GM12801 (cell line): ENCODE data around the gene VANGL2.

Source experiments
- TF ChIP-seq, protein P1 (sequence below): IDR thresholded peaks from one replicate; pipeline ENCODE4 v1.5.1; 2011; ENCODE audit warnings: control low read depth; ENCODE audit not compliant: insufficient read length; ENCODE audit errors: extremely low read depth

VANGL2 gene

GRCh38 chr1:160400223-160400645 is at the start of gene VANGL2:
Gene VANGL2 (plus strand): TSS chr1:160400564. CDS start chr1:160415838, 15,274 bp downstream.
- TF ChIP-seq, protein P1, sequence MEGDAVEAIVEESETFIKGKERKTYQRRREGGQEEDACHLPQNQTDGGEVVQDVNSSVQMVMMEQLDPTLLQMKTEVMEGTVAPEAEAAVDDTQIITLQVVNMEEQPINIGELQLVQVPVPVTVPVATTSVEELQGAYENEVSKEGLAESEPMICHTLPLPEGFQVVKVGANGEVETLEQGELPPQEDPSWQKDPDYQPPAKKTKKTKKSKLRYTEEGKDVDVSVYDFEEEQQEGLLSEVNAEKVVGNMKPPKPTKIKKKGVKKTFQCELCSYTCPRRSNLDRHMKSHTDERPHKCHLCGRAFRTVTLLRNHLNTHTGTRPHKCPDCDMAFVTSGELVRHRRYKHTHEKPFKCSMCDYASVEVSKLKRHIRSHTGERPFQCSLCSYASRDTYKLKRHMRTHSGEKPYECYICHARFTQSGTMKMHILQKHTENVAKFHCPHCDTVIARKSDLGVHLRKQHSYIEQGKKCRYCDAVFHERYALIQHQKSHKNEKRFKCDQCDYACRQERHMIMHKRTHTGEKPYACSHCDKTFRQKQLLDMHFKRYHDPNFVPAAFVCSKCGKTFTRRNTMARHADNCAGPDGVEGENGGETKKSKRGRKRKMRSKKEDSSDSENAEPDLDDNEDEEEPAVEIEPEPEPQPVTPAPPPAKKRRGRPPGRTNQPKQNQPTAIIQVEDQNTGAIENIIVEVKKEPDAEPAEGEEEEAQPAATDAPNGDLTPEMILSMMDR, result no peak

DNA sequence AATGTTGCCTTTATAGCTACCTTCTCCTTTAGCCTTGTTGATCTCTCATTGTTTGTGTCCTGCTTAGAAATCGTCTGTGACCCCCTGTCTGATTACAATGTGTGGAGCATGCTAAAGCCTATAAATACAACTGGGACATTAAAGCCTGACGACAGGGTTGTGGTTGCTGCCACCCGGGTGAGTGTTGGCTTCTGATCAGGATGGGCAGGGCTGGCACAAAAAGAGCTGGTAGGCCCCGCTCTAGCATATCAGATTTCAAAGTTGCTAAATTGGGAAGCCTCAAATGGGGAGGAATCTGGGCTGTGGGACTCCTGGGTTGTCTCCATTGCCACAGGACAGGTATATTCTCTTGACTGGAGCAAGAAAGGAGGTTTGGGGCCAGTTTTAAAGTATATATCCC is 48.7 kb upstream of the VANGL2 start:
- TF ChIP-seq, protein P1, result no peak

DNA sequence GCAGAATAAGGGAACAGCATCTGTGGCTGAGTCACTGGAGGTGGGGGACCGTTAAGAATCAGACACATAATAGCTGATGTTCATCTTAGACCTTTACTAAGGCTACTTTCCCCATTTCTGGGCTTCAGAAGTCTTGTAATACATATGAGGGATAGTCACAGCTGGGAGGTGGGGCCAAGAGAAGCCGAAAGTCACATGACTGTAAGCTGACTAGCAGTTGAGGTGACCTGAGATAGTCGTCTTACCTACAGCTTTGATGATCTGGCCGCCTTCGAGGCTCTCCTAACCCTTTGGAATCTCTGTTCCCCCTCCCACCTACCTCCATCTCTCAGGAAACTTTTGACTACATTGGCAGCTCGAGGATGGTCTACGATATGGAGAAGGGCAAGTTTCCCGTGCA is 47.8 kb upstream of the VANGL2 start:
- TF ChIP-seq, protein P1, result no peak

GRCh38 chr1:160353223-160353622 is 47.1 kb upstream of the VANGL2 start:
- TF ChIP-seq, protein P1, result no peak

DNA sequence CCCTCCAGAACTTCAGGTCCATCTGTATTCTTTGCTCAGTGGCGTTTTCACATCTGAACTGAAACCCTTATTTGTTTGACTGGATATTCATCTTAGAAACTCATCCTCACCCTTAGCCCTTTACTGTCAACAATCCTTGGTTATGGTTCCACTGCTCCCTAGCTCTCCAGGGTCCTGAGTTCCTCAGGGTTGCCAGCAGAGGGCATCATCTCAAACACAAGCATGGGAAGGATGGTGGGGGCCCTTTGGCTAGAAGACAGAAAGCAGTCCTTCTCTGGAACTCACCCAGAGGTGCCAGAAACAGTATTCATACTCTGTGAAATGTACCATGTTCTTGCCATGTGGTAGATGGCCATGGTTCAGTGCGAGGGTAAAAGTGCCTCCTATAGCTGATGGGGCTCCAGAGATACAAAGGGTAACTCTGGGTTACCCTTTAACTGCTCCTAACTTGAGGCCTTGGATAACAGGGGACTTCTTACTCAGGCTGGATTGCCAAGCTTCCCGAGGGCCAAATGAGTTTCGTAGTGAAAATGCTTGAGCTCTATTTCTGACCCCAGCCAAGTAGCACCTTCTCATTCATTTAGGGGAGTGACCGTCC is 45.9 kb upstream of the VANGL2 start:
- TF ChIP-seq, protein P1, result no peak

DNA sequence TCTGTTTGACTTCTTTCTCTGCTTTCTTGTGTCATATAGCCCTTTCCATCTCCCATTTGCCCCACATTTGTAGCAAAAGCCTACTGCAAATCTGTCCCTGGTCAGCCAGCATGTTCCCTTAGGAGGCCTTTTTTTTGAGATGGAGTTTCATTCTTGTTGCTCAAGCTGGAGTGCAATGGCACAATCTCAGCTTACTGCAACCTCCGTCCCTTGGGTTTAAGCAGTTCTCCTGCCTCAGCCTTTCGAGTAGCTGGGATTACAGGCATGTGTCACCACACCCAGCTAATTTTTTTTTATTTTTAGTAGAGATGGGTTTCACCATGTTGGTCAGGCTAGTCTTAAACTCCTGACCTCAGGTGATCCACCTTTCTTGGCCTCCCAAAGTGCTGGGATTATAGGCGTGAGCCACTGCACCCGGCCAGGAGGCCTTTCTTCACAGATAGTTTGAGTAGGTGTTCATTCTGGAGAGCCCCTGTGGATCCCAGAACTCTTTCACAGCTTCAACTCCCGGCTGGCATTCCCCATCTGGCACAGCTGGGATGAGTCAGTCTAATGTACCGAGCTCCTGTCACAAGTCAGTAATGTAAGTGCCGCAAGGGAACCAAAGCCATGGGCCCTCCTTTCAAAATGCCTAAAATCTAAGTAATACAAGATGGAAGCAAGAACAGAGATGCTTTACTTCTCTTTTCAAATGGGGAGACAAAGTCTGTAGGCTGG is 42.9 kb upstream of the VANGL2 start:
- TF ChIP-seq, protein P1, result no peak

DNA sequence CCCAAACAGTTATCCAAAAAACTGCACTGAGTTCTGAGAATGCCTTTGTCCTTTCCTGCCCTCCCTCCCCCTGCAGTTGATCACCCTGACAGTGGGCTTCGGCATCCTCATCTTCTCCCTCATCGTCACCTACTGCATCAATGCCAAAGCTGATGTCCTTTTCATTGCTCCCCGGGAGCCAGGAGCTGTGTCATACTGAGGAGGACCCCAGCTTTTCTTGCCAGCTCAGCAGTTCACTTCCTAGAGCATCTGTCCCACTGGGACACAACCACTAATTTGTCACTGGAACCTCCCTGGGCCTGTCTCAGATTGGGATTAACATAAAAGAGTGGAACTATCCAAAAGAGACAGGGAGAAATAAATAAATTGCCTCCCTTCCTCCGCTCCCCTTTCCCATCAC is 42.3 kb upstream of the VANGL2 start:
- TF ChIP-seq, protein P1, result no peak
